Tongue (tissue), 2 donors: ENCODE results near the gene GABRB1. TPM values are rescaled to one million over a fixed set of nuclear protein-coding genes. Genes with fewer than 3 reads are reported as not detected.

Experiments used
- DNase-seq: peaks from one replicate; pipeline ENCODE4 v3.0.0-alpha.2; 2015
- total RNA-seq: library from RNA; depleted of rRNA; stranded (reverse); fragments of >200 nt; gene quantifications from one replicate; pipeline ENCODE4 v1.2.3, GENCODE V29; 2014

The GABRB1 gene
- total RNA-seq, 1 donor from 2014 or later, result not detected

- DNase-seq, result no peak
These were observed 355.3 kb downstream of the GABRB1 start for GRCh38 chr4:47386561-47387235.

GRCh38 chr4:47390428-47391125, 359.2 kb downstream of the GABRB1 start:
- DNase-seq, result no peak

- no peak for DNase-seq
These were observed 359.9 kb downstream of the GABRB1 start for GRCh38 chr4:47391256-47391655.

- DNase-seq, result no peak
These were observed 375.0 kb downstream of the GABRB1 start for GRCh38 chr4:47406408-47406807.

GRCh38 chr4:47410271-47410670, 378.9 kb downstream of the GABRB1 start:
- DNase-seq, result no peak

- no peak for DNase-seq
These were observed 382.2 kb downstream of the GABRB1 start for GRCh38 chr4:47413521-47413920.

- no peak for DNase-seq
These were observed 384.4 kb downstream of the GABRB1 start for GRCh38 chr4:47415719-47416118.

GRCh38 chr4:47418147-47418546, 386.8 kb downstream of the GABRB1 start:
- peak; percentile 8 for DNase-seq

- DNase-seq, result no peak
These were observed 387.9 kb downstream of the GABRB1 start for GRCh38 chr4:47419296-47419695.

- no peak for DNase-seq
These were observed 394.3 kb downstream of the GABRB1 start for GRCh38 chr4:47425628-47426027.

- no peak for DNase-seq
These were observed 396.6 kb downstream of the GABRB1 start for GRCh38 chr4:47427935-47428334.

- no peak for DNase-seq
These were observed 401.4 kb downstream of the GABRB1 start for GRCh38 chr4:47432749-47433148.

GRCh38 chr4:47434931-47435330, 403.6 kb downstream of the GABRB1 start:
- DNase-seq, result no peak

GRCh38 chr4:47442980-47443379, 411.6 kb downstream of the GABRB1 start:
- no peak for DNase-seq

- no peak for DNase-seq
These were observed 412.7 kb downstream of the GABRB1 start for GRCh38 chr4:47444031-47444430.

GRCh38 chr4:47451657-47452056, 420.3 kb downstream of the GABRB1 start:
- DNase-seq, result no peak

GRCh38 chr4:47462799-47463234, 431.4 kb downstream of the GABRB1 start:
- no peak for DNase-seq

- peak; percentile 98 for DNase-seq
These were observed 432.0 kb downstream of the GABRB1 start, which contains the start of gene COMMD8 for GRCh38 chr4:47463235-47463956. Gene COMMD8 (minus strand): TSS chr4:47463702. CDS start chr4:47463651, 51 bp downstream.

- no peak for DNase-seq
These were observed 433.6 kb downstream of the GABRB1 start for GRCh38 chr4:47465004-47465403.

- DNase-seq, result no peak
These were observed 434.9 kb downstream of the GABRB1 start for GRCh38 chr4:47466056-47466785.

- DNase-seq, result no peak
These were observed 437.5 kb downstream of the GABRB1 start for GRCh38 chr4:47468706-47469365.

GRCh38 chr4:47469951-47470350, 438.6 kb downstream of the GABRB1 start:
- no peak for DNase-seq
